ENCODE results near the gene EGFL7.

DNA sequence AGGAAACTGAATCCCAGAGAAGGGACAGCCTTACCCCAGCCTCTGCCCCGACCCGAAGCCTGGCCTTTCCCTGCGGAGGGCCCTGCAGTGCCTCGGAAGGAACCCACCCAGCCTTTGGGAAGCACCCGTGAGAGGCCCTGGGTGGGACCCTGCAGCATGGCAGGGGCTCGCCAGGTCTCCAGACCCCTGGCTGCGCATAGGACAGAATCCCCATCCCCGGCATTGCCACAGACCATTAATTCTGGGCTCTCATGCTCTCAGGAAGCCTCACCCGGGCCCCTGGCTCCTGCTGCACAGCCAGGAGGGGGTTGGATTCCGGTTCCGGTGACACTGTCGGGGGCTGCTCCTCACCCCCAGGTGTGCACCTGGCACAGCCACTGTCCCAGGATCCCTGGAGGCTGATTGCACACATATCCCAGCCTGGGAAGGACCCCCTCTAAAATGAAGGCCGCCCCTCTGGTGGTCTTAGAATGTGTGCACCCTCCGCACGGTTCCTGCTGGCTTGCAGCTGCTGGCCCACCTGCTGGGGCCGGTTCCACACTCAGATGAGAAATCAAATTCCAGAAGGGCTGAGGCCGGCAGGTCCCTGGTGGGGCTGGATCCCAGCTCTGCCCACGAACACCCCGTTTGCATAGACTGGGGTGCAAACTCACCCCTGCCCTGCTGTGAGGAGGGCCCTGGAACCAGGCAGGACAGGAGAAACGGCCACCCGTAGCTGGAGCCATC lies 4.7 kb downstream of the EGFL7 start:
- TF ChIP-seq, protein P1, sequence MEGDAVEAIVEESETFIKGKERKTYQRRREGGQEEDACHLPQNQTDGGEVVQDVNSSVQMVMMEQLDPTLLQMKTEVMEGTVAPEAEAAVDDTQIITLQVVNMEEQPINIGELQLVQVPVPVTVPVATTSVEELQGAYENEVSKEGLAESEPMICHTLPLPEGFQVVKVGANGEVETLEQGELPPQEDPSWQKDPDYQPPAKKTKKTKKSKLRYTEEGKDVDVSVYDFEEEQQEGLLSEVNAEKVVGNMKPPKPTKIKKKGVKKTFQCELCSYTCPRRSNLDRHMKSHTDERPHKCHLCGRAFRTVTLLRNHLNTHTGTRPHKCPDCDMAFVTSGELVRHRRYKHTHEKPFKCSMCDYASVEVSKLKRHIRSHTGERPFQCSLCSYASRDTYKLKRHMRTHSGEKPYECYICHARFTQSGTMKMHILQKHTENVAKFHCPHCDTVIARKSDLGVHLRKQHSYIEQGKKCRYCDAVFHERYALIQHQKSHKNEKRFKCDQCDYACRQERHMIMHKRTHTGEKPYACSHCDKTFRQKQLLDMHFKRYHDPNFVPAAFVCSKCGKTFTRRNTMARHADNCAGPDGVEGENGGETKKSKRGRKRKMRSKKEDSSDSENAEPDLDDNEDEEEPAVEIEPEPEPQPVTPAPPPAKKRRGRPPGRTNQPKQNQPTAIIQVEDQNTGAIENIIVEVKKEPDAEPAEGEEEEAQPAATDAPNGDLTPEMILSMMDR (IDR thresholded peaks at IDR 0.05), result no peak
- TF ChIP-seq SIN3A (IDR thresholded peaks at IDR 0.05; ENCODE audit: borderline replicate concordance, low read depth, low read length) (no peak), EZH2phosphoT487 (IDR thresholded peaks at IDR 0.05; ENCODE audit: borderline replicate concordance, low read depth) (no peak), TAF1 (IDR thresholded peaks at IDR 0.05; ENCODE audit: borderline replicate concordance, low read depth, low read length) (no peak), EP300 (IDR thresholded peaks at IDR 0.05; ENCODE audit: borderline replicate concordance in 1 of 2, low read depth in 1 of 2, low read length in 1 of 2) (no peak), MXI1 (IDR thresholded peaks at IDR 0.05; ENCODE audit: low read depth, low read length) (no peak), SMC3 (IDR thresholded peaks at IDR 0.05; ENCODE audit: low read depth, low read length) (no peak), TEAD4 (IDR thresholded peaks at IDR 0.05; ENCODE audit: borderline replicate concordance, insufficient read depth) (no peak)
- TF ChIP-seq, protein P2, sequence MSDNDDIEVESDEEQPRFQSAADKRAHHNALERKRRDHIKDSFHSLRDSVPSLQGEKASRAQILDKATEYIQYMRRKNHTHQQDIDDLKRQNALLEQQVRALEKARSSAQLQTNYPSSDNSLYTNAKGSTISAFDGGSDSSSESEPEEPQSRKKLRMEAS (IDR thresholded peaks at IDR 0.05; ENCODE audit: low read depth), result no peak

All from SK-N-SH (cell line).